Body of pancreas (tissue), 4 donors: ENCODE data around the gene PTPRM. TPM values are rescaled to one million over a fixed set of nuclear protein-coding genes. Genes with fewer than 3 reads are reported as not detected.

Source experiments
- ATAC-seq: fragments of 150-250 bp; one replicate; pipeline ENCODE4 v1.9.1; 2016
- DNase-seq, 4 donors: peaks; one replicate each; pipeline ENCODE4 v3.0.0-alpha.2; 2019
- H3K27ac ChIP-seq, 4 donors: fragments of 200-600 bp; sonication (generic); 1 replicate in 3 of 4; 2 replicates in 1 of 4; pipeline versions ENCODE4 v1.5.1 to v1.6.1; 2016 to 2019; ENCODE audit warnings: mild to moderate bottlenecking in 1 of 4, mixed read lengths in 1 of 4, moderate library complexity in 1 of 4
- H3K27me3 ChIP-seq, 2 donors: fragments of 200-600 bp; sonication (generic); one replicate each; pipeline ENCODE4 v1.6.0; 2016; ENCODE audit warnings: mild to moderate bottlenecking in 1 of 2
- H3K36me3 ChIP-seq, 2 donors: fragments of 200-600 bp; sonication (generic); replicated peaks in 1 of 2; 2 replicates each; pipeline ENCODE4 v1.5.1; 2016; ENCODE audit warnings: low read depth in 2 of 2; ENCODE audit not compliant: insufficient read depth in 1 of 2
- H3K4me1 ChIP-seq: fragments of 200-600 bp; sonication (generic); one replicate; pipeline ENCODE4 v1.6.0; 2016
- H3K4me3 ChIP-seq, 2 donors: fragments of 200-600 bp; sonication (generic); 1 replicate in 1 of 2; 2 replicates in 1 of 2; pipeline ENCODE4 v1.5.1; 2016 to 2019
- H3K9me3 ChIP-seq, 3 donors: fragments of 200-600 bp; sonication (generic); 1 replicate in 2 of 3; 2 replicates in 1 of 3; pipeline ENCODE4 v1.5.1; 2016
- POLR2A ChIP-seq, 3 donors: fragments of 450-650 bp; IDR thresholded peaks; one replicate each; pipeline ENCODE4 v1.6.1; 2016; ENCODE audit warnings: antibody characterized with exemption in 3 of 3, mild to moderate bottlenecking in 2 of 3
- WGBS, 2 donors: methylation state at CpG; one replicate each; pipeline ENCODE4 v1.1.5; 2017; 5-methylcytosine and 5-hydroxymethylcytosine counted together
- intact Hi-C: fragments of 100-400 bp; cut with DNase I; formaldehyde crosslinking; loops from one replicate; pipeline ENCODE4 v1.15.1; 2023
- total RNA-seq, 2 donors: library from RNA; depleted of rRNA; stranded (reverse); fragments of >200 nt; gene quantifications; one replicate each; pipeline ENCODE4 v1.1.0, GENCODE V29; 2016
- TF ChIP-seq, protein P1 (sequence below), 7 experiments: fragments of 450-650 bp in 4 of 7; fragments of 200-600 bp in 3 of 7; sonication (generic) in 3 of 7; IDR thresholded peaks; one replicate each; pipeline ENCODE4 v1.5.1; 2016 to 2019; ENCODE audit warnings: antibody characterized with exemption in 7 of 7

The PTPRM gene
- total RNA-seq, 2 donors from 2014 or later: 38.2 to 48.0 TPM

DNA sequence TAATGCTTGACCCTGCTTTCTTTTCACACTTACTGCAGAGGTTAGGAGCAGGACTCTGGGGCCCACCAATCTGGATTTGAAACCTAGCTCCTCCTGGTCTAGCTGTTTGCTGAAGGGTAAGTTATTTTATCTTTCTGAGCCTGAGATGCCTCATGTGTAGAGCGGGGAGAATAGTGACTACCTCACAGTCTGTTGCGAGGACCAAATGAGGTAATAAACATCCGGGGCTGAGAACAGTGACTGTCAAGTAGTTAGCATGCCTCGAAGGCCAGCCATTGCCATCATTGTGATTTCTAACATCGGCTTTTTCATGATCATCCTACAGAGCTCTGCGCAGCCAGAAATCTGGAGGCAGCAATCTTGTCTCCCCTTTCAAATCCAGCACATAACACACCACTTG, 32.9 kb downstream of the PTPRM start:
- Histone ChIP-seq H3K27ac (no peak overlapping the region), H3K4me1 (peaks cover 4% of the 10 kb centered on the region), H3K4me3 (no peak overlapping the region), H3K27me3 (no peaks in the 10 kb centered on the region), H3K9me3 (no peaks in the 10 kb centered on the region), H3K36me3 (no peaks in the 10 kb centered on the region)
- intact Hi-C loops: no loop called here
- TF ChIP-seq POLR2A (IDR thresholded peaks at IDR 0.05): no peak
- TF ChIP-seq, protein P1, sequence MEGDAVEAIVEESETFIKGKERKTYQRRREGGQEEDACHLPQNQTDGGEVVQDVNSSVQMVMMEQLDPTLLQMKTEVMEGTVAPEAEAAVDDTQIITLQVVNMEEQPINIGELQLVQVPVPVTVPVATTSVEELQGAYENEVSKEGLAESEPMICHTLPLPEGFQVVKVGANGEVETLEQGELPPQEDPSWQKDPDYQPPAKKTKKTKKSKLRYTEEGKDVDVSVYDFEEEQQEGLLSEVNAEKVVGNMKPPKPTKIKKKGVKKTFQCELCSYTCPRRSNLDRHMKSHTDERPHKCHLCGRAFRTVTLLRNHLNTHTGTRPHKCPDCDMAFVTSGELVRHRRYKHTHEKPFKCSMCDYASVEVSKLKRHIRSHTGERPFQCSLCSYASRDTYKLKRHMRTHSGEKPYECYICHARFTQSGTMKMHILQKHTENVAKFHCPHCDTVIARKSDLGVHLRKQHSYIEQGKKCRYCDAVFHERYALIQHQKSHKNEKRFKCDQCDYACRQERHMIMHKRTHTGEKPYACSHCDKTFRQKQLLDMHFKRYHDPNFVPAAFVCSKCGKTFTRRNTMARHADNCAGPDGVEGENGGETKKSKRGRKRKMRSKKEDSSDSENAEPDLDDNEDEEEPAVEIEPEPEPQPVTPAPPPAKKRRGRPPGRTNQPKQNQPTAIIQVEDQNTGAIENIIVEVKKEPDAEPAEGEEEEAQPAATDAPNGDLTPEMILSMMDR (IDR thresholded peaks at IDR 0.05): no peak
- no peak for DNase-seq
- no peak for ATAC-seq
- WGBS, 2 donors: 87 to 95% methylated on average over 6 of the region's 6 CpGs

DNA sequence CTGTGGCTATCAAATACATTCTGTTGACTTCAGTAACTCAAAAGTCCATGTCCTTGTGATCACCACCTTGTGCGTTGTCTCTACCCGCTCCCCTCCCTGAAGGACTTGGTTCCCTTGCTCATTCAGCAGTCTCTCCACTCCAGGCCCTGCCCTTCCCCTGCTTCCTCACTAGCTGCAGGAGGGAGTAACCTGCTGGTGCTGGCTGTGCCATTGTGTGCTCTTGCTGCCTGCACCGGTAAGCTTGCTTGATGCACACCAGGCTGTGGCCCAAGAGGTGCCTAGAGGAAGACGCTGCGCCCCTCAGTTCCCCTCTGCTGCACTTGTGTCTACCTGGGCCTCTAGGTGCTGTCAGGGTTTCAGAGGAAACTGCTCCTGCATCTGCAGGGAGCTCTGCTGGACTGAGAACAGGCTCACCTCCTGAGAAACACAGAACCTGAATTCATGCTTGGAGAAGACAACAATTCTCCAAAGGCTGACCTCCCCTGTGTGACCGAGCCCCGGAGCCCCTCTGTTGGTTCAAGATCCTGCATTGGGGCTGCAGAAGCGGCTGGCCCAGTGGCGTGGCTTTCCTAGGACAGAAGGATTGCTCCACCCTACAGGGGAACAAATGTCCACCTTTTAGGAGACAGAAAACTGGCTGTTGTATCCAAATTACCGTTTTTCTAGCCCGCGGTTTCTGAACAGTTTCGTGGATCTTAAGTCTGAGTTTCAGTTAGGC, 33.6 kb downstream of the PTPRM start:
- no peaks in the 10 kb centered on the region for H3K36me3 ChIP-seq
- ATAC-seq (no peak), DNase-seq (no peak)
- no peaks in the 10 kb centered on the region for H3K27me3 ChIP-seq
- H3K27ac ChIP-seq: no peak overlapping the region
- 91 to 92% methylated on average over 10 to 13 of the region's 13 CpGs for WGBS, 2 donors
- intact Hi-C loops: no loop called here
- H3K4me3 ChIP-seq: no peak overlapping the region
- TF ChIP-seq, protein P1 (IDR thresholded peaks at IDR 0.05): no peak
- no peak for TF ChIP-seq POLR2A (IDR thresholded peaks at IDR 0.05)
- no peaks in the 10 kb centered on the region for H3K9me3 ChIP-seq
- H3K4me1 ChIP-seq: peaks cover 4% of the 10 kb centered on the region

DNA sequence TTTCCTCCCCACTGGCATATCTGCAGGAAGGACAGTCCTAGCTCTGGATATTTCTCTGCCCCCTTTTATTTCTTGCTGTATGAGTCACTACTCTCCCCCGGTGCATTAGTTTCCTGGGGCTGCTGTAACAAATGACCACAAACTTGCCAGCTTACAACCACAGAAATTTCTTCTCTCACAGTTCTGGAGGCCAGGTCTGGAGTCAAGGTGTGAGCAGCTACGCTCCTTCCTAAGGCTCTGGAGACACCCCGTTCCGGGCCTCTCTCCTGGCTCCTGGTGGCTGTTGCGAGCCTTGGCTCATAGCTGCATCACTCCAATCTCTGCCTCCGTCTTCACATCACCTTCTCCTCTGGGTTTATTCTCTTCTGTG, 34.1 kb downstream of the PTPRM start:
- WGBS, 2 donors: 93 to 94% methylated on average over 6 of the region's 6 CpGs
- Histone ChIP-seq H3K9me3 (no peaks in the 10 kb centered on the region), H3K27me3 (no peaks in the 10 kb centered on the region), H3K27ac (no peak overlapping the region), H3K36me3 (no peaks in the 10 kb centered on the region), H3K4me3 (no peak overlapping the region), H3K4me1 (peaks cover 4% of the 10 kb centered on the region)
- TF ChIP-seq, protein P1 (IDR thresholded peaks at IDR 0.05): no peak
- TF ChIP-seq POLR2A (IDR thresholded peaks at IDR 0.05): no peak
- intact Hi-C loops: no loop called here
- DNase-seq (no peak), ATAC-seq (no peak)

DNA sequence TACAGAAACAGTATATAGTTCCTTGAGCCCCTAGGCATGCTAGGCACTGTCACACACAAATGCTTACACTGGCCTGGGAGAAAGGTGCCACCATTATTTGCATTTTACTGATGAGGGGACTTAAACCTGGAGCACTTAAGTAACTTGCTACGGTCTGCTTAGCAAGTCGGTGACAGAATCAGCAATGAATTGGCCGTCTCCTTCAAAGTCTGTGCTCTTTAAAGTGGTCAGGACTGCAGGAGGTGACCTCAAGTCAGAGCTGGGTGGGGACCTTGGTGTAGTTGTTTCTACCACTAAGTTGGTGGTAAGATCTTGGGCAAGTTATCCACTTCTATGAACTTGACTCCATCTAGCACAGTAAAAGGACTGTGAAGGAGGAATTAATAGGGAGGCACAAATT, 34.8 kb downstream of the PTPRM start:
- DNase-seq (no peak), ATAC-seq (no peak)
- WGBS, 2 donors: 97% methylated on average over 3 of the region's 3 CpGs
- H3K9me3 ChIP-seq: no peaks in the 10 kb centered on the region
- intact Hi-C loops: no loop called here
- TF ChIP-seq, protein P1 (IDR thresholded peaks at IDR 0.05): no peak
- no peak for TF ChIP-seq POLR2A (IDR thresholded peaks at IDR 0.05)
- no peaks in the 10 kb centered on the region for H3K36me3 ChIP-seq
- no peak overlapping the region for H3K27ac ChIP-seq
- no peak overlapping the region for H3K4me3 ChIP-seq
- H3K27me3 ChIP-seq: no peaks in the 10 kb centered on the region
- H3K4me1 ChIP-seq: peaks cover 4% of the 10 kb centered on the region
